ENCODE results near the gene PTGDR2.

GRCh38 chr11:60902625-60903024 is 46.9 kb upstream of the PTGDR2 start:
- TF ChIP-seq CTCF (IDR thresholded peaks at IDR 0.05) (no peak), ZNF416 (CRISPR knock-in tag; IDR thresholded peaks at IDR 0.05) (no peak), MAX (CRISPR knock-in tag; IDR thresholded peaks at IDR 0.05) (no peak), ATF3 (CRISPR knock-in tag; conservative IDR thresholded peaks at IDR 0.05) (no peak), FOXJ3 (CRISPR knock-in tag; IDR thresholded peaks at IDR 0.05; ENCODE audit: borderline replicate concordance) (no peak), NFYB (CRISPR knock-in tag; conservative IDR thresholded peaks at IDR 0.05; ENCODE audit: low read depth) (no peak), AFF4 (CRISPR knock-in tag; IDR thresholded peaks at IDR 0.05; ENCODE audit: borderline replicate concordance) (no peak), MXD4 (CRISPR knock-in tag; IDR thresholded peaks at IDR 0.05; ENCODE audit: borderline replicate concordance) (no peak), E2F4 (CRISPR knock-in tag; IDR thresholded peaks at IDR 0.05; ENCODE audit: borderline replicate concordance, low read depth) (no peak), JUN (CRISPR knock-in tag; IDR thresholded peaks at IDR 0.05) (no peak)
